Measurements from ENCODE around the gene CCDC93. TPM values are rescaled to one million over a fixed set of nuclear protein-coding genes. Genes with fewer than 3 reads are reported as not detected.
"Not testable (repeated sequence)": the region's sequence is repeated elsewhere in the genome, so short reads cannot be mapped to it uniquely, and the experiment has no call there.

CCDC93 gene
- total RNA-seq, 2 experiments from 2014 or later: 26.2 to 39.5 TPM

DNA sequence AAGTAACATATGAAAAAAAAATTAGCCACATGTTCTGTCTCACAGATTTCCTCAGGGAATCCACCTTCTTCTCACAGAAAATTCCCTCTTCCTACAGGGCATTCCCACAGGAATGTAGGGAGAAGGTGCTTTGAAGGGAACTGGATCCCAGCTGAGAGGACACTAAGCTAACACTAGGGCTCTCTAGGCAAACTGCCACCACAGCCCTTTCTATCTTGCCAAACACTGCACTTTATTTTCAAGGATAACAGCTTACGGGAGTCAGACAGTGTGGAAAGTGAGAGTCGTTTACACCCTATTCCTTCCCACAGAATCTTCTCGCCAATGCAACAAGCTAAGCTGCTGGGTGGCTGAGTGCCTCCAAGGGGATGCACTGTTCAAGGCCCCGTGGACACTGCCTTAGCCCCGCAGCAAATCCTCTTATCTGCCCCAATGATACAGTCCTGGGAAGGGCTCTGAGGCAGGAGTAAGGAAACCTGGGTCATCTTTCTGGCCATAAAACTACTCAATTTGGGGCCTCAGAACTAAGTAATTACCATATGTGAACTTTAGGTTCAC lies 76.9 kb downstream of the CCDC93 start:
- POLR2A ChIA-PET: no interaction called here
- CTCF ChIA-PET: interaction anchor here (0.6 to 1.7 kb wide), 3 partner anchors 14 to 218 kb away, joined by 3 to 5 read pairs (median 3); no protein-coding TSS in a partner anchor
- H3K27ac Mint-ChIP-seq: no peak overlapping the region
- ATAC-seq (no peak), DNase-seq (no peak)
- H3K9me3 Mint-ChIP-seq (ENCODE audit: low read depth): no peaks in the 10 kb centered on the region
- intact Hi-C loops (cut with DNase I, micrococcal nuclease): loop anchor here in 1 of 2 experiments (10.0 kb wide), 1 partner anchor 112 kb away; no protein-coding TSS in a partner anchor
- peaks cover 67% of the 10 kb centered on the region for H3K36me3 Mint-ChIP-seq (ENCODE audit: low read depth)
- H3K4me3 Mint-ChIP-seq: no peak overlapping the region
- no peaks in the 10 kb centered on the region for H3K4me1 Mint-ChIP-seq
- no peaks in the 10 kb centered on the region for H3K27me3 Mint-ChIP-seq

- intact Hi-C loops (cut with DNase I, micrococcal nuclease): loop anchor here in 1 of 2 experiments (10.0 kb wide), 1 partner anchor 111 kb away; no protein-coding TSS in a partner anchor
Observed at GRCh38 chr2:117935954-117936353, 77.9 kb downstream of the CCDC93 start.

GRCh38 chr2:117935456-117935855 lies 78.4 kb downstream of the CCDC93 start:
- DNase-seq (no peak), ATAC-seq (no peak)
- Mint-ChIP-seq H3K27me3 (no peaks in the 10 kb centered on the region), H3K9me3 (ENCODE audit: low read depth) (no peaks in the 10 kb centered on the region), H3K4me1 (no peaks in the 10 kb centered on the region), H3K27ac (no peak overlapping the region), H3K36me3 (ENCODE audit: low read depth) (peaks cover 74% of the 10 kb centered on the region), H3K4me3 (no peak overlapping the region)
- CTCF ChIA-PET: no interaction called here
- intact Hi-C loops (cut with DNase I, micrococcal nuclease): loop anchor here in 1 of 2 experiments (10.0 kb wide), 1 partner anchor 111 kb away; no protein-coding TSS in a partner anchor
- POLR2A ChIA-PET: no interaction called here

More at GRCh38 chr2:117935954-117936353, 77.9 kb downstream of the CCDC93 start:
- H3K36me3 Mint-ChIP-seq (ENCODE audit: low read depth): peaks cover 72% of the 10 kb centered on the region
- no peaks in the 10 kb centered on the region for H3K27me3 Mint-ChIP-seq
- H3K4me1 Mint-ChIP-seq: no peaks in the 10 kb centered on the region
- no peaks in the 10 kb centered on the region for H3K9me3 Mint-ChIP-seq (ENCODE audit: low read depth)
- DNase-seq (no peak), ATAC-seq (no peak)
- ChIA-PET POLR2A (no interaction called here), CTCF (interaction anchor here (1.7 kb wide), 1 partner anchor 15 kb away, joined by 5 read pairs; no protein-coding TSS in a partner anchor)
- H3K27ac Mint-ChIP-seq: no peak overlapping the region
- H3K4me3 Mint-ChIP-seq: no peak overlapping the region

DNA sequence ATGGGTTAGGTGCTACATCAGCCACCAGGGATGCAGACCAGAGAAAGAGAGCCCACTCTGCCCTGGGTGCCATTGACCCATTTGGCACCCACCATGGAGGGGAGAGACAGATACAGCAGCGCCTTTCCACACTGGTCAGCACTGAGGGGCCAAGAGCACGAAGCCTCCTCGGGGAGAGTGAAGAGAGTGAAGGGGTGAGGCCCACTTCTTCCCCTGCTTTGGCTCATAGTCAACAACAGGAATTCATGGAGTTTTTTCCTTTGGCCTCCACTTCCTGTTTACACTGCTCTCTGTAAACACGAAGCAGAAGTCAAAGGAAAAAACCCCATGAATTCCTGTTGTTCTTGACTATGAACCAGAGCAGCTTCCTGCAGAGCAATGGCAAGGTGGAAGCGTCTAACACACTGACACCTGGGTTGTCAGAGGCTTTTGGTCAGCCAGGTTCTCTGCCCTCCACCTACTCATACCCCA lies 80.0 kb downstream of the CCDC93 start:
- intact Hi-C loops (cut with DNase I, micrococcal nuclease): loop anchor here in 1 of 2 experiments (10.0 kb wide), 1 partner anchor 109 kb away; no protein-coding TSS in a partner anchor

GRCh38 chr2:117931978-117932377 lies 81.9 kb downstream of the CCDC93 start:
- ChIA-PET POLR2A (no interaction called here), CTCF (no interaction called here)
- Mint-ChIP-seq H3K4me1 (no peaks in the 10 kb centered on the region), H3K27me3 (no peaks in the 10 kb centered on the region), H3K9me3 (ENCODE audit: low read depth) (no peaks in the 10 kb centered on the region), H3K4me3 (no peak overlapping the region), H3K27ac (no peak overlapping the region), H3K36me3 (ENCODE audit: low read depth) (peaks cover 89% of the 10 kb centered on the region)
- no peak for ATAC-seq
- DNase-seq: no peak
- intact Hi-C loops (cut with DNase I, micrococcal nuclease): loop anchor here in 1 of 2 experiments (10.0 kb wide), 1 partner anchor 107 kb away; no protein-coding TSS in a partner anchor

More for the DNA sequence above, 80.0 kb downstream of the CCDC93 start:
- no peak for ATAC-seq
- POLR2A ChIA-PET: no interaction called here
- H3K4me3 Mint-ChIP-seq: no peak overlapping the region
- no peaks in the 10 kb centered on the region for H3K4me1 Mint-ChIP-seq
- no peaks in the 10 kb centered on the region for H3K27me3 Mint-ChIP-seq
- no peak overlapping the region for H3K27ac Mint-ChIP-seq
- CTCF ChIA-PET: no interaction called here
- peaks cover 80% of the 10 kb centered on the region for H3K36me3 Mint-ChIP-seq (ENCODE audit: low read depth)
- no peak for DNase-seq
- H3K9me3 Mint-ChIP-seq (ENCODE audit: low read depth): no peaks in the 10 kb centered on the region

- ChIA-PET CTCF (no interaction called here), POLR2A (no interaction called here)
- intact Hi-C loops (cut with DNase I, micrococcal nuclease): loop anchor here in 1 of 2 experiments (10.0 kb wide), 1 partner anchor 106 kb away; no protein-coding TSS in a partner anchor
- Mint-ChIP-seq H3K4me3 (no peak overlapping the region), H3K9me3 (ENCODE audit: low read depth) (no peaks in the 10 kb centered on the region), H3K27me3 (no peaks in the 10 kb centered on the region), H3K4me1 (no peaks in the 10 kb centered on the region), H3K36me3 (ENCODE audit: low read depth) (peaks cover 87% of the 10 kb centered on the region), H3K27ac (no peak overlapping the region)
- no peak for ATAC-seq
- no peak for DNase-seq
Observed at GRCh38 chr2:117931266-117931665, 82.6 kb downstream of the CCDC93 start.

- DNase-seq (no peak), ATAC-seq (no peak)
- H3K4me3 Mint-ChIP-seq: no peak overlapping the region
- no peaks in the 10 kb centered on the region for H3K27me3 Mint-ChIP-seq
- CTCF ChIA-PET: no interaction called here
- no peaks in the 10 kb centered on the region for H3K9me3 Mint-ChIP-seq (ENCODE audit: low read depth)
- no peak overlapping the region for H3K27ac Mint-ChIP-seq
- POLR2A ChIA-PET: no interaction called here
- H3K4me1 Mint-ChIP-seq: no peaks in the 10 kb centered on the region
- peaks cover 87% of the 10 kb centered on the region for H3K36me3 Mint-ChIP-seq (ENCODE audit: low read depth)
- intact Hi-C loops (cut with DNase I, micrococcal nuclease): loop anchor here in 1 of 2 experiments (10.0 kb wide), 1 partner anchor 106 kb away; no protein-coding TSS in a partner anchor
Observed at GRCh38 chr2:117930775-117931174, 83.1 kb downstream of the CCDC93 start.

DNA sequence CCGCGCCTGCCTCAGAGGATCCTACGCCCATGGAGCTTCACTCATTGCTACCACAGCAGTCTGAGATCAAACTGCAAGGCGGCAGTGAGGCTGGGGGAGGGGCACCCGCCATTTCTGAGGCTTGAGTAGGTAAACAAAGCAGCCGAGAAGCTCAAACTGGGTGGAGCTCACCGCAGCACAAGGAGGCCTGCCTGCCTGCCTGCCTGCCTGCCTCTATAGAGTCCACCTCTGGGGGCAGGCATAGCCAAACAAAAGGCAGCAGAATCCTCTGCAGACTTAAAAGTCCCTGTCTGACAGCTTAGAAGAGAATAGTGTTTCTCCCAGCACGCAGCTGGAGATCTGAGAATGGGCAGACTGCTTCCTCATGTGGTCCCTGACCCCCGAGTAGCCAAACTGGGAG lies 90.4 kb downstream of the CCDC93 start:
- H3K9me3 Mint-ChIP-seq (ENCODE audit: low read depth); H3K4me3 Mint-ChIP-seq; H3K27me3 Mint-ChIP-seq; H3K4me1 Mint-ChIP-seq; ATAC-seq; POLR2A ChIA-PET; H3K27ac Mint-ChIP-seq; intact Hi-C loops (cut with DNase I, micrococcal nuclease); CTCF ChIA-PET; DNase-seq: not testable (repeated sequence)
- H3K36me3 Mint-ChIP-seq (ENCODE audit: low read depth): peaks cover 87% of the 10 kb centered on the region

DNA sequence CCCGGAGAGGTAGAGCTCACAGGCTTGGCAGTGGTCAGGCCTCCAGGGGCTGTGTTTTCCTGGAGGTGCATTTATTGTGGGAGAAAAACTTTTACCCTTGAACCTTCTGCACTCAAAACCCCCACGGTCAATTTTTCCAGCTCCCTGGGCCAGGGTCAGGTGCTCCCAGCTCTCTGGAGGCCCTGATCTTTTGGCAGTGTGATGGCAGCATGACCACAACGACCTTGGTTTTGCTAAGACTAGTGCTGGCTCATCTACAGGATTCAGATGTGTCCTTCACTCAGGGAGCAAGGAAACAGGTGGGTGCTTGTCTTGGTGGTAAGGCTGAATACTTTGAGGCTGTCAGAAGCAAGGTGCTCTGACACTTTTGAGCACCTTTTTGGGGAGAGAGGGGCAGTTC lies 92.3 kb downstream of the CCDC93 start:
- intact Hi-C loops (cut with DNase I, micrococcal nuclease): no loop called here

GRCh38 chr2:117918608-117919007 lies 95.3 kb downstream of the CCDC93 start:
- ATAC-seq (no peak), DNase-seq (no peak)
- intact Hi-C loops (cut with DNase I, micrococcal nuclease): no loop called here
- H3K27ac Mint-ChIP-seq: no peak overlapping the region
- POLR2A ChIA-PET: no interaction called here
- CTCF ChIA-PET: interaction anchor here (0.8 kb wide), 1 partner anchor 33 kb away, joined by 3 read pairs; no protein-coding TSS in a partner anchor
- peaks cover 86% of the 10 kb centered on the region for H3K36me3 Mint-ChIP-seq (ENCODE audit: low read depth)
- H3K27me3 Mint-ChIP-seq: no peaks in the 10 kb centered on the region
- no peak overlapping the region for H3K4me3 Mint-ChIP-seq
- H3K9me3 Mint-ChIP-seq (ENCODE audit: low read depth): peaks cover 5% of the 10 kb centered on the region
- H3K4me1 Mint-ChIP-seq: no peaks in the 10 kb centered on the region

More for the DNA sequence above, 92.3 kb downstream of the CCDC93 start:
- DNase-seq: no peak
- ATAC-seq: no peak
- Mint-ChIP-seq H3K9me3 (ENCODE audit: low read depth) (no peaks in the 10 kb centered on the region), H3K36me3 (ENCODE audit: low read depth) (peaks cover 90% of the 10 kb centered on the region), H3K27ac (no peak overlapping the region), H3K4me1 (no peaks in the 10 kb centered on the region), H3K27me3 (no peaks in the 10 kb centered on the region), H3K4me3 (no peak overlapping the region)
- POLR2A ChIA-PET: no interaction called here
- CTCF ChIA-PET: no interaction called here

GRCh38 chr2:117917223-117917917 lies 96.5 kb downstream of the CCDC93 start:
- intact Hi-C loops (cut with DNase I, micrococcal nuclease): no loop called here
- ATAC-seq (no peak), DNase-seq (no peak)
- Mint-ChIP-seq H3K27ac (no peak overlapping the region), H3K9me3 (ENCODE audit: low read depth) (peaks cover 11% of the 10 kb centered on the region), H3K27me3 (no peaks in the 10 kb centered on the region), H3K4me1 (no peaks in the 10 kb centered on the region), H3K4me3 (no peak overlapping the region), H3K36me3 (ENCODE audit: low read depth) (peaks cover 74% of the 10 kb centered on the region)
- ChIA-PET CTCF (no interaction called here), POLR2A (no interaction called here)

- H3K4me1 Mint-ChIP-seq: no peaks in the 10 kb centered on the region
- H3K27ac Mint-ChIP-seq: no peak overlapping the region
- H3K4me3 Mint-ChIP-seq: no peak overlapping the region
- H3K9me3 Mint-ChIP-seq (ENCODE audit: low read depth): peaks cover 14% of the 10 kb centered on the region
- intact Hi-C loops (cut with DNase I, micrococcal nuclease): no loop called here
- no peak for ATAC-seq
- H3K27me3 Mint-ChIP-seq: peaks cover 3% of the 10 kb centered on the region
- no peak for DNase-seq
- H3K36me3 Mint-ChIP-seq (ENCODE audit: low read depth): no peaks in the 10 kb centered on the region
- POLR2A ChIA-PET: no interaction called here
- CTCF ChIA-PET: no interaction called here
Observed at GRCh38 chr2:117902933-117903332, 110.9 kb downstream of the CCDC93 start.

All from activated CD4-positive, alpha-beta T cell treated with anti-CD3 and anti-CD28 coated beads for 36 hours (primary cell).